RWPE2 (cell line): ENCODE measurements around the gene HCST.
A peak's percentile ranks its signal among the peaks of the same experiment; 100 is the strongest.

ENCODE experiments used
- ATAC-seq: fragments of 200-7000 bp; cut with Tn5 transposase; 3 replicates; pipeline ENCODE4 v1.9.1; 2021; ENCODE audit warnings: low read depth
- DNase-seq: peaks from one replicate; pipeline ENCODE4 v3.0.0-alpha.2; 2020; ENCODE audit warnings: low spot score
- H3K27ac ChIP-seq: fragments of 450-650 bp; 2 replicates; pipeline ENCODE4 v1.5.1; 2017; ENCODE audit warnings: mild to moderate bottlenecking; ENCODE audit not compliant: poor library complexity, severe bottlenecking
- H3K27me3 ChIP-seq: fragments of 250-450 bp; sonication (Bioruptor Pico); 2 replicates; pipeline ENCODE4 v1.5.1; 2021; ENCODE audit warnings: mild to moderate bottlenecking, moderate library complexity; ENCODE audit not compliant: insufficient read depth, poor library complexity, severe bottlenecking
- H3K36me3 ChIP-seq: fragments of 250-450 bp; sonication (Bioruptor Pico); 2 replicates; pipeline ENCODE4 v1.5.1; 2020; ENCODE audit warnings: low read depth, mild to moderate bottlenecking, moderate library complexity
- H3K4me1 ChIP-seq: fragments of 250-450 bp; sonication (Bioruptor Pico); 2 replicates; pipeline ENCODE4 v1.5.1; 2021; ENCODE audit warnings: mild to moderate bottlenecking, moderate library complexity; ENCODE audit not compliant: insufficient read depth, poor library complexity, severe bottlenecking
- H3K4me3 ChIP-seq: fragments of 250-450 bp; sonication (Bioruptor Pico); 2 replicates; pipeline ENCODE4 v1.5.1; 2021; ENCODE audit warnings: mild to moderate bottlenecking, moderate library complexity; ENCODE audit not compliant: severe bottlenecking
- H3K9me3 ChIP-seq: fragments of 250-450 bp; sonication (Bioruptor Pico); 2 replicates; pipeline ENCODE4 v1.5.1; 2021; ENCODE audit warnings: mild to moderate bottlenecking, moderate library complexity; ENCODE audit not compliant: severe bottlenecking
- TF ChIP-seq, protein P1 (sequence below): fragments of 450-650 bp; IDR thresholded peaks from one replicate; pipeline ENCODE4 v1.5.1; 2017; ENCODE audit warnings: mild to moderate bottlenecking, moderate library complexity; ENCODE audit not compliant: poor library complexity, severe bottlenecking

The HCST gene

DNA sequence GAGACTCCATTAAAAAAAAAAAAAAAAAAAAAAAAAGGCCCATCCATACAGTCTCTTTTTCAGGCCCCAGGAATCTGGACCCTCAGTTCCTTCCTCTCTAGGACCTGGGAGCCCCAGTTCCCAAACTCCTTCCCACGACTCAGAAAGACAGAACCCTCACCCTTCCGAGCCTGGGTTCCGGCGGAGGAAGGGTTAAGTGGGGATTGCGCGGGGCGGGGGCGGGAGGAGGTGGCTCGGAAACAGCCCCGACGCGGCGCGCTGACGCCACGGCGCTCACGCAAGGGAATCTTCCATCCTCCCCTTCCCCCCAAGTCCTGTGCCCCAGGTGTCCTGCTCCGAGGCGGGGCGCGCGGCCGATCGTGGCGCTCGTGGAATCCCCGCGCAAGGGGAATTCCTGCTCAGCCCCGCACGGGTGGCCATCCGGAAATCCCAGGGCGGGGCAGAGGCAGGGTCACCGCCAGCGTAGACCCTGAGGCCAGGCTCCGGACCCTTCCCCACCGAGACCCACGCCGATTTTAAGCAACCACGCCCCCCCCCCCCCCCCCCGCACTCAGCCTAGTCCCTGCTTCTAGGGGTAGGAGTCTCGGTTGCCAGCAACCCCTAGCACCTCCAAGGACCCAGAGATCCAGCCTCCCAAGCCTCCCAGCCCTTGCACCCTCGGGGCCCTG, 2.6 kb upstream of the HCST start:
- Histone ChIP-seq H3K4me3 (peak overlapping the region; percentile 73), H3K4me1 (peaks cover 6% of the 10 kb centered on the region), H3K27me3 (no peaks in the 10 kb centered on the region), H3K36me3 (peaks cover 36% of the 10 kb centered on the region), H3K27ac (peak overlapping the region; percentile 69), H3K9me3 (no peaks in the 10 kb centered on the region)
- DNase-seq, result peak; percentile 79
- ATAC-seq, result peak; percentile 72
- TF ChIP-seq, protein P1, sequence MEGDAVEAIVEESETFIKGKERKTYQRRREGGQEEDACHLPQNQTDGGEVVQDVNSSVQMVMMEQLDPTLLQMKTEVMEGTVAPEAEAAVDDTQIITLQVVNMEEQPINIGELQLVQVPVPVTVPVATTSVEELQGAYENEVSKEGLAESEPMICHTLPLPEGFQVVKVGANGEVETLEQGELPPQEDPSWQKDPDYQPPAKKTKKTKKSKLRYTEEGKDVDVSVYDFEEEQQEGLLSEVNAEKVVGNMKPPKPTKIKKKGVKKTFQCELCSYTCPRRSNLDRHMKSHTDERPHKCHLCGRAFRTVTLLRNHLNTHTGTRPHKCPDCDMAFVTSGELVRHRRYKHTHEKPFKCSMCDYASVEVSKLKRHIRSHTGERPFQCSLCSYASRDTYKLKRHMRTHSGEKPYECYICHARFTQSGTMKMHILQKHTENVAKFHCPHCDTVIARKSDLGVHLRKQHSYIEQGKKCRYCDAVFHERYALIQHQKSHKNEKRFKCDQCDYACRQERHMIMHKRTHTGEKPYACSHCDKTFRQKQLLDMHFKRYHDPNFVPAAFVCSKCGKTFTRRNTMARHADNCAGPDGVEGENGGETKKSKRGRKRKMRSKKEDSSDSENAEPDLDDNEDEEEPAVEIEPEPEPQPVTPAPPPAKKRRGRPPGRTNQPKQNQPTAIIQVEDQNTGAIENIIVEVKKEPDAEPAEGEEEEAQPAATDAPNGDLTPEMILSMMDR, result no peak

DNA sequence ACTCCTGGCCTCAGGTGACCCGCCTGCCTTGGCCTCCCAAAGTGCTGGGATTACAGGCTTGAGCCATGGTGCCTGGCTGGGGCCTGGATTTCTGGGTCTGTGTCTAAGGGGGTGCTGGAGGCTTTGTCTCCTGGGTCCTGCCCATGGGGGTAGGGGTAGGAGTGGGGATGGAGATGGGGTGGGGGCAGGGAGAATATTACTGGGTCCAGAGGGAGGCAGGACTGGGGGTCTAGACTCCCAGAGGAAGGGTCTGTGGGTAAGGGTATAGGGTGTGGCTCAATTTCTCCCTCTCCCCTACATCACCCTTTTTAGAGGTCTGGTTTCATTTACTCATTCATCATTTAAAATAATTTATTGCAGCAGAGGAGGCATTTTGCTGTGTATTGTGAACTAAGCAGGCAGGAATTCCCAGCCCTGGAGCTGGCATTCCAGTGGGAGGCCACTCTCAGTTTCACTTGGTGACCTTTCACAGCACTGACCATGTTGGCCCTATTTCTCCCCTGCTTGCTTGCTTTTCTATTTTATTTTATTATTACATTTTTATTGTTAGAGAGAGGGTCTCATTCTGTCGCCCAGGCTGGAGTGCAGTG, 1.2 kb upstream of the HCST start:
- no peaks in the 10 kb centered on the region for H3K27me3 ChIP-seq
- TF ChIP-seq, protein P1, result no peak
- peak overlapping the region; percentile 73 for H3K4me3 ChIP-seq
- peak overlapping the region; percentile 69 for H3K27ac ChIP-seq
- no peak for ATAC-seq
- peaks cover 6% of the 10 kb centered on the region for H3K4me1 ChIP-seq
- H3K36me3 ChIP-seq, result peaks cover 23% of the 10 kb centered on the region
- no peak for DNase-seq
- no peaks in the 10 kb centered on the region for H3K9me3 ChIP-seq

DNA sequence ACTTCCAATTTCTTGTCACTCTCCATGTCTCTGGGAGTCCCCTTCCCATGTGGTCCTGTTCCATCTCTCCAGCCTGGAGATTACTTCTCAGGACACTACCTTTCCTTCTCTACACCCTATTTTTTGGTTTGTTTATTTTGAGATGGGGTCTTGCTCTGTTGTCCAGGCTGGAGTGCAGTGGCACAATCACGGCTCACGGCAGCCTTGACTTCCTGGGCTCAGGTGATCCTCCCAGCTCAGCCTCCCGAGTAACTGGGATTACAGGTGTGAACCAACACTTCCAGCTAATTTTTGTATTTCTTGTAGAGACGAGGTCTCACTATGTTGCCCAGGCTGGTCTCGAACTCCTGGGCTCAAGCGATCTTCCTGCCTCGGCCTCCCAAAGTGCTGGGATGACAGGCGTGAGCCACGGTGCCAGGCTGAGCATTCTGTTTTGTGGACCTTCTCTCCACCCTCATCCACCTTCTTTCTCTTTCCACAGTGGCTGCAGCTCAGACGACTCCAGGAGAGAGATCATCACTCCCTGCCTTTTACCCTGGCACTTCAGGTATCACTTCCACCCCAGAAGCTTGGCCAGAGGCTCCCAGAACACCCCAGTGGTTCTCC, 644 bp downstream of the HCST start:
- DNase-seq (no peak), ATAC-seq (no peak)
- Histone ChIP-seq H3K27ac (no peak overlapping the region), H3K4me3 (no peak overlapping the region), H3K4me1 (peaks cover 6% of the 10 kb centered on the region), H3K27me3 (no peaks in the 10 kb centered on the region), H3K36me3 (peaks cover 6% of the 10 kb centered on the region), H3K9me3 (no peaks in the 10 kb centered on the region)
- TF ChIP-seq, protein P1, result no peak

DNA sequence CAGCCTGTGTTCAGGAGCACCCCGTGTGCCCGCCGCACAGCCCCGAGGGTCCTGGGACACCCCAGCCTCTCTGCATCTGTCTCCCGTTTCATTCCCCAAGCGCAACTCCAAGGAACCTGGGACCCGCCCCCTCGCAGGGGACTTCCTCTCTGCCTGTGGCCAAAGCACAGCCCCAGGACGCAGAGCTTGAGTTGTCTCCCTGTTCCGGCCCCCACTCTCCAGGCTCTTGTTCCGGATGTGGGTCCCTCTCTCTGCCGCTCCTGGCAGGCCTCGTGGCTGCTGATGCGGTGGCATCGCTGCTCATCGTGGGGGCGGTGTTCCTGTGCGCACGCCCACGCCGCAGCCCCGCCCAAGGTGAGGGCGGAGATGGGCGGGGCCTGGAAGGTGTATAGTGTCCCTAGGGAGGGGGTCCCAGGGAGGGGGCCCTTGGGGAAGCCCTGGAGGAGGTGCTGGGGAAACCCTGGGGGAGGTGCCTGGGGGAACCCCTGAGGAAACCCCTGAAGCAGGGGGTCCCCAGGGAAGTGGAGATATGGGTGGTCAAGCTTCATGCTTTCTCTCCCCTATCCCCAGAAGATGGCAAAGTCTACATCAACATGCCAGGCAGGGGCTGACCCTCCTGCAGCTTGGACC, 1.3 kb downstream of the HCST start:
- TF ChIP-seq, protein P1, result no peak
- no peak for DNase-seq
- Histone ChIP-seq H3K4me3 (no peak overlapping the region), H3K36me3 (no peaks in the 10 kb centered on the region), H3K4me1 (peaks cover 6% of the 10 kb centered on the region), H3K27me3 (no peaks in the 10 kb centered on the region), H3K27ac (no peak overlapping the region), H3K9me3 (no peaks in the 10 kb centered on the region)
- ATAC-seq, result peak; percentile 30
